ENCODE measurements around the gene NHLH1.

- TF ChIP-seq CTCF (conservative IDR thresholded peaks at IDR 0.05) (no peak), EZH2 (IDR thresholded peaks at IDR 0.05; ENCODE audit: low read depth) (no peak)
Measured at GRCh38 chr1:160361814-160362167, 5.1 kb upstream of the NHLH1 start.

All from PC-9 (cell line).